Measurements from ENCODE around the gene NGEF.
"Not testable (repeated sequence)": the region's sequence is repeated elsewhere in the genome, so short reads cannot be mapped to it uniquely, and the experiment has no call there.

Gene NGEF

DNA sequence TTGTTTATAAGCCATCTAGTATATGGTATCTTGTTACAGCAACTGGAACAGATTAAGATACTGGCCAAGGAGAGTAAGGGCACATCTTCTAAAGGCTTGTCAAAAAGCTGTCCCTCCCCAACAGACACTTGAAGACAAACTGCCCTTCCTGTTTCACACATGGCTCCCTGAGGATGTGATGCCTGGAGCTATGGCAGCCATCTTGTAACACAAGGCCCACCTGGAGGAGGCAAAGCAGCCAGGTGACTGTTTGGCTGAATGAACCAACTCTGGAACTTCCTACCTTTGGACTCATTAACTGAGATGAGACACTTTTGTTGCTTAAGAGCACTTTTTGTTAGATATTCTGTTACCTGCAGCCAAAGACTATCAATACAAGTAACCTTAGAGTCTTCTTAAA lies 88.6 kb downstream of the NGEF start:
- peaks cover 16% of the 10 kb centered on the region for H3K27me3 ChIP-seq (ENCODE audit: control insufficient read depth, insufficient read depth, low read length)
- H3K27ac ChIP-seq (ENCODE audit: low read depth, low read length), result no peak overlapping the region
- no peaks in the 10 kb centered on the region for H3K36me3 ChIP-seq (ENCODE audit: control insufficient read depth, insufficient read depth, low read length)
- no peak overlapping the region for H3K4me3 ChIP-seq (ENCODE audit: low read length)
- H3K4me1 ChIP-seq (ENCODE audit: control insufficient read depth, insufficient read depth, low read length), result no peaks in the 10 kb centered on the region
- H3K9ac ChIP-seq (ENCODE audit: low read length), result no peak overlapping the region

DNA sequence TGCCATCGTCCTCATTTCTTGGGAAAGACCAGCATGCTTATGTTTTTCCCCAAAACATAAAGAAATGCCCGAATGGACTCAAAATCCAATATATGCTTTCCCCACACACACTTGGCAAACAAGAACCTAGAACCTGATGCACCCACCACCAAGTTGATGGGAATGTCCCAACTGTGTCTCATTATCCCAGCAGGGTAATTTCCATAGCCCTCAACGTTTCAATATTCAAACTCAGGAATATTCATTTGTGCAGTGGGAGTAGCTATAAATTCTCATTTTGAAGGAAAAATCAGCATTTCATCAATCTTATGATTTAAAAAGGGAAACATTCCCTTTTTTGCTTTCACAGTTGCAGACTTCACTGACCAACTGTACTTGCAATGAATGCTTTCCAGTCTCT lies 92.3 kb downstream of the NGEF start:
- no peaks in the 10 kb centered on the region for H3K4me1 ChIP-seq (ENCODE audit: control insufficient read depth, insufficient read depth, low read length)
- H3K27me3 ChIP-seq (ENCODE audit: control insufficient read depth, insufficient read depth, low read length), result peaks cover 6% of the 10 kb centered on the region
- no peak overlapping the region for H3K4me3 ChIP-seq (ENCODE audit: low read length)
- no peaks in the 10 kb centered on the region for H3K36me3 ChIP-seq (ENCODE audit: control insufficient read depth, insufficient read depth, low read length)
- H3K9ac ChIP-seq (ENCODE audit: low read length), result no peak overlapping the region
- no peak overlapping the region for H3K27ac ChIP-seq (ENCODE audit: low read depth, low read length)

DNA sequence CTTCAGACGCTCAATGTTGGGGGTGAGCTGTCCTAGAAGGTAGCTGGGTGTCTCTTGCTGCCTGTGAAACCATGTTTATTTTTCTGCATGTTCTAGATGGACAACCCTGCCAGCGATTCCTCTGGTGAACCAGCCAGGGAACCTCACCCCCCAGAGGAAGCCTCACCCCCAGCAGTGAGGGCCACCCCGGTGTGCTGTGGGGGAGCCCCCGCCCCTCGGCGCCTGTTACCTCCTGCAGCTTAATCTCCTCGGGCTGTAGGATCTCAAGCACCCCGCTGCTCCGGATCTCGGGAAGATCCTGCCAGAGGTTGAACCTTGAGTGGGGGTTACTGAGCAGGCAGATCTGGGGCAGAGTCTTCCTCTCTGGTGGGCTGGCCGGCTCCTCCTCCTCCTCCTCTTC lies 93.0 kb downstream of the NGEF start:
- Histone ChIP-seq H3K36me3 (ENCODE audit: control insufficient read depth, insufficient read depth, low read length) (no peaks in the 10 kb centered on the region), H3K4me3 (ENCODE audit: low read length) (no peak overlapping the region), H3K9ac (ENCODE audit: low read length) (no peak overlapping the region), H3K27me3 (ENCODE audit: control insufficient read depth, insufficient read depth, low read length) (peaks cover 1% of the 10 kb centered on the region), H3K4me1 (ENCODE audit: control insufficient read depth, insufficient read depth, low read length) (no peaks in the 10 kb centered on the region), H3K27ac (ENCODE audit: low read depth, low read length) (no peak overlapping the region)

DNA sequence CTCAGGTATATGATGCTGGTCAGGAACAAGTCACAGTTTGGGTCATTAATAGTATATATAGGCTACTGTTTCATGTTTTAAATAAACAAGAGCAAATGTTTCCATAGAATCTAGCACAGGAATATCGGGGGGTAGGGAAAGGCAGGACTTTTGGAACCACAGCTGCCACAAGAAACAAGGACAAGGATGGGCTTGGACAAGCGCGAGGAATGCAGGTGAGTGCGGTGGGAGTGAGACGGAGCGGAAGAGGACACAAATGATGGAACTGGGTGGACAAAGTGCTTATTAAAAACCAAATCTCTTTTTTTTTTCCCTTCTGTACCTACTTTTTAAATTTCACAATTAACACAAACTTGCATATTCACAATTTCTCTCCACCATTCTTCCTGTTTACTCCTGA lies 93.9 kb downstream of the NGEF start:
- H3K4me1 ChIP-seq (ENCODE audit: control insufficient read depth, insufficient read depth, low read length), result no peaks in the 10 kb centered on the region
- H3K9ac ChIP-seq (ENCODE audit: low read length), result no peak overlapping the region
- no peaks in the 10 kb centered on the region for H3K27me3 ChIP-seq (ENCODE audit: control insufficient read depth, insufficient read depth, low read length)
- no peak overlapping the region for H3K27ac ChIP-seq (ENCODE audit: low read depth, low read length)
- H3K36me3 ChIP-seq (ENCODE audit: control insufficient read depth, insufficient read depth, low read length), result no peaks in the 10 kb centered on the region
- H3K4me3 ChIP-seq (ENCODE audit: low read length), result no peak overlapping the region

DNA sequence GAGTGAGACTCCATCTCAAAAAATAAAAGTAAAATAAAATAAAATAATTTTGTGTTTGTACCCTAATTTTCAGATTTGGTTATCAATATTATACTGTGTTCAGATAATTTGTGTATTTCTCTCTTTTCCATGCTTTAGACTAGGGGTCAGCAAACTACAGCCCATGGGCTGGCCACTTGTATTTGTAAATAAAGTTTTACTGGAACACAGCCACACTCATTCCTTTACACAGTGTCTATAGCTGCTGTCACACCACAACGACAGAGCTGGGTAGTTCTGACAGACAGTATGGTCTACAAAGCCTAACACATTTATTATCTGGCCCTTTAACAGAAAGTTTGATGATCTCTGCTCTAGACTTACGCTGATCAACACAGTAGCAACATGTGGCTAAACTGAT lies 99.2 kb downstream of the NGEF start:
- no peaks in the 10 kb centered on the region for H3K36me3 ChIP-seq (ENCODE audit: control insufficient read depth, insufficient read depth, low read length)
- H3K9ac ChIP-seq (ENCODE audit: low read length), result no peak overlapping the region
- no peaks in the 10 kb centered on the region for H3K4me1 ChIP-seq (ENCODE audit: control insufficient read depth, insufficient read depth, low read length)
- no peaks in the 10 kb centered on the region for H3K27me3 ChIP-seq (ENCODE audit: control insufficient read depth, insufficient read depth, low read length)
- no peak overlapping the region for H3K27ac ChIP-seq (ENCODE audit: low read depth, low read length)
- H3K4me3 ChIP-seq (ENCODE audit: low read length), result no peak overlapping the region

DNA sequence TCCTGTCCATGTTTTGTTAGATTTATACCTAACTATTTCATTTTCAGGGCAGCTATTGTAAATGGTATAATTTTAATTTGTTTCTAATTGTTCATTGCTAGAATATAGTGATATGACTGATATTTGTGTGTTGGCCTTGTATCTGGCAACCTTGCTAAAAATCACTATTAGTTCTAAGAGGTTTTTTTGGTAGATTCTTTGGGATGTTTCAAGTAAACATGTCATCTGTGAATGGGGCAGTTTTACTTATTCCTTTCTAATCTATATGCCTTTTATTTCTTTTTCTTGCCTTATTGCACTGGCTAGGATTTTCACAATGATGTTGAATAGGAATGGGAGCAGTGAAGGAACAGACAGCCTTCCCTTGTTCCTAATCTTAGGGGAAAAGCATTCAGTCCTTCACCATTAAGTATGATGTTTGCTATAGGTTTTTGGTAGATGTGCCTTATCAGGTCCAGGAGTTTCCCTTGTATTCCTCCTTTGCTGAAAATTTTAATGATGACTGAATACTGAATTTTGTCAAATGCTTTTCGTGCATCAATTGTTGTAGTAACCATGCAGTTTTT lies 101.3 kb downstream of the NGEF start:
- no peak overlapping the region for H3K4me3 ChIP-seq (ENCODE audit: low read length)
- H3K27me3 ChIP-seq (ENCODE audit: control insufficient read depth, insufficient read depth, low read length), result no peaks in the 10 kb centered on the region
- H3K36me3 ChIP-seq (ENCODE audit: control insufficient read depth, insufficient read depth, low read length), result no peaks in the 10 kb centered on the region

DNA sequence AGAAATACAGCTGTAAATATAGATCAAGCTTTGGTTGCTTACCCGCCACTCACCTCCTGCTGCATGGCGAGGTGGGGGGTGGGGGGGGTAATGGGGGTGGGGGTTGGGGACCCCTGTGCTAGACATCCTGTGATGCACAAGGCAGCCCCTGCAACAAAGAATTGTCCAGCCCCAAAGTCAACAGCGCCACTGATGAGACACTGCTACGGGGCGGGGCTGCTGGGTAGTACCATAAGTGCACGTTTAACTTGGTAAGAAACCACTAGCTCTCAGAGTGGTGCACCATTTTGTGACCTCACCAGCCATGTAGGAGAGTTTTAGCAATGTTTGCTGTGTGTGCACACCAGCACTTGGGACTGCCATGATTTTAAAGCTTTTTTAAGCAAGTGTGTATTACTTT lies 102.7 kb downstream of the NGEF start:
- H3K9ac ChIP-seq (ENCODE audit: low read length), result no peak overlapping the region
- no peaks in the 10 kb centered on the region for H3K4me1 ChIP-seq (ENCODE audit: control insufficient read depth, insufficient read depth, low read length)
- no peak overlapping the region for H3K4me3 ChIP-seq (ENCODE audit: low read length)
- H3K36me3 ChIP-seq (ENCODE audit: control insufficient read depth, insufficient read depth, low read length), result no peaks in the 10 kb centered on the region
- H3K27ac ChIP-seq (ENCODE audit: low read depth, low read length), result no peak overlapping the region
- H3K27me3 ChIP-seq (ENCODE audit: control insufficient read depth, insufficient read depth, low read length), result no peaks in the 10 kb centered on the region

More for the DNA sequence above, 101.3 kb downstream of the NGEF start:
- Histone ChIP-seq H3K27ac (ENCODE audit: low read depth, low read length) (no peak overlapping the region), H3K9ac (ENCODE audit: low read length) (no peak overlapping the region), H3K4me1 (ENCODE audit: control insufficient read depth, insufficient read depth, low read length) (no peaks in the 10 kb centered on the region)

DNA sequence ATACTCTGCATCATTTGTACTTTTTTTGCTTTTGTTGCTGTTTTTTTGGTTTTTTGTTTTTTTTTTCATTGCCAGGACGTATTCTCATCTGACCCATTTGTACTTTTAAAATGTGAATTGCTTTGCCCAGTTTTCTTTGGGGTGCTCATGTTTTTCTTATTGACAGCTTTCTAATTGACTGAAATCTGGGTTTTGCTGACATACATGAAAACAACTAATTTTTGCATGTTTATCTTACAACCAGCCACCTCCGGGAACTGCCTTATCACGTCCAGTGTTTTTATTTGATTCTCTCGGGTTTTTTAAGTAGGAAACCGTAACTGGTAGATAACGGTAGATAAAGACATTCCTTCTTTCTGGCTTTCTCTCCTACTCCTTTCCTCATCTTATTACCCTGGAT lies 104.4 kb downstream of the NGEF start:
- Histone ChIP-seq H3K36me3 (ENCODE audit: control insufficient read depth, insufficient read depth, low read length) (no peaks in the 10 kb centered on the region), H3K4me1 (ENCODE audit: control insufficient read depth, insufficient read depth, low read length) (no peaks in the 10 kb centered on the region), H3K27me3 (ENCODE audit: control insufficient read depth, insufficient read depth, low read length) (no peaks in the 10 kb centered on the region), H3K4me3 (ENCODE audit: low read length) (no peak overlapping the region), H3K9ac (ENCODE audit: low read length) (no peak overlapping the region), H3K27ac (ENCODE audit: low read depth, low read length) (no peak overlapping the region)

DNA sequence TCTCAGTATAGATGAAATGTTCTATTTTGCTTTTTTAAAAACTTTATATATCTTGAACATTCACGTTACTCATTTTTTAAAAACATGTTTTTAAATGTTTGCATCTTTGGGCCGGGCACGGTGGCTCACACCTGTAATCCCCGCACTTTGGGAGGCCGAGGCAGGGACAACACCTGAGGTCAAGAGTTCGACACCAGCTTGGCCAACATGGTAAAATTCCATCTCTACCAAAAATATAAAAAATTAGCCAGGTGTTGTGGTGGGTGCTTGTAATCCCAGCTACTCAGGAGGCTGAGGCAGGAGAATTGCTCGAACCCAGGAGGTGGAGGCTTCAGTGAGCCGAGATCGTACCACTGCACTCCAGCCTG lies 105.4 kb downstream of the NGEF start:
- not testable (repeated sequence) for H3K4me1 ChIP-seq (ENCODE audit: control insufficient read depth, insufficient read depth, low read length); H3K36me3 ChIP-seq (ENCODE audit: control insufficient read depth, insufficient read depth, low read length); H3K27ac ChIP-seq (ENCODE audit: low read depth, low read length); H3K27me3 ChIP-seq (ENCODE audit: control insufficient read depth, insufficient read depth, low read length); H3K4me3 ChIP-seq (ENCODE audit: low read length); H3K9ac ChIP-seq (ENCODE audit: low read length)

DNA sequence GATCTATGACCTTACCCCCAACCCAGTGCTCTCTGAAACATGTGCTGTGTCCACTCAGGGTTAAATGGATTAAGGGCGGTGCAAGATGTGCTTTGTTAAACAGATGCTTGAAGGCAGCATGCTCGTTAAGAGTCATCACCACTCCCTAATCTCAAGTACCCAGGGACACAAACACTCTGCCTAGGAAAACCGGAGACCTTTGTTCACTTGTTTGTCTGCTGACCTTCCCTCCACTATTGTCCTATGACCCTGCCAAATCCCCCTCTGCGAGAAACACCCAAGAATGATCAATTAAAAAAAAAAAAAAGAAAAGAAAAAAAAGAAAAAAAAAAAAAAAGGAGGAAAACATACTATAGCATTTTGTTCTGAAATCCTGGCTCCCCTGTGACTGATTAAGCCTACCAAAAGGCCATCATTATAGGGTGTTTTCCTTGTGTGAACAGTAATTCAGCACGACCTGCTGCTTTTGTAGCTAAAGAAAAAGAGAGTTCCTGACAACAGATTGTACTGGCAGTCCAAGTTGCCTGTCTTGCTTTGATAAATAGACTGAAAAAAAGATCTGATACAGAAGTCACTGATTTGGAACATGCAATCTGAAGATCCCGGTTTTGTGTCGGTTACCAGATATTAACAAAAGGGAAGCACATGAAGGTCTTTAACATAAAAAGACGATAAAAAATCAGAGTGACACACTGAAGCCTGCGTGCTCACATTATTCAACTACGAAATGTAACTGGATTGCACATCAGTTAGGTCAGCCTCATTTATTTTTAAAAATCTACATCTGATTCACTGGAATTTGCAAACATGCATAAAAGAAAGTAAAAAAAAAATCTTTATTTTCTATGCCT lies 106.0 kb downstream of the NGEF start:
- H3K27ac ChIP-seq (ENCODE audit: low read depth, low read length); H3K9ac ChIP-seq (ENCODE audit: low read length); H3K4me1 ChIP-seq (ENCODE audit: control insufficient read depth, insufficient read depth, low read length); H3K27me3 ChIP-seq (ENCODE audit: control insufficient read depth, insufficient read depth, low read length); H3K36me3 ChIP-seq (ENCODE audit: control insufficient read depth, insufficient read depth, low read length); H3K4me3 ChIP-seq (ENCODE audit: low read length): not testable (repeated sequence)

DNA sequence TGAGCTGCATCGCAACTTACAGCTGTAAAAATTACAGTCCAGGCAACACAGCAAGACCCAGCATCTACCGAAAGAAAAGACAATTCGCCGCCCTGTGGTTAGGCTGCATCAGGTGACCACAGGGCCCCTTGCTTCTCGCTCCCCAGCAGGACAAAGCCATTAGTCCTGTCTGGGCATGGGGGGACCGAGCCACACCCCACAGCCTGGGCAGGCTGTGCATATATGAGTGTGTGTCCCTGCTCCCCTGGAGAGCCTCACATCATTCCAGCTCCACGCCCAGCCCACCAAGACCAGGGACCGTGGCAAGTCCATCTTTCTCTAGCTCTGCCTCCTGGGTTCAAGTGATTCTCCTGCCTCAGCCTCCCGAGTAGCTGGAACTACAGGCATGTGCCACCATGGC lies 109.1 kb downstream of the NGEF start:
- H3K4me3 ChIP-seq (ENCODE audit: low read length), result no peak overlapping the region
- no peak overlapping the region for H3K27ac ChIP-seq (ENCODE audit: low read depth, low read length)
- H3K36me3 ChIP-seq (ENCODE audit: control insufficient read depth, insufficient read depth, low read length), result no peaks in the 10 kb centered on the region
- no peak overlapping the region for H3K9ac ChIP-seq (ENCODE audit: low read length)
- H3K4me1 ChIP-seq (ENCODE audit: control insufficient read depth, insufficient read depth, low read length), result no peaks in the 10 kb centered on the region
- peaks cover 6% of the 10 kb centered on the region for H3K27me3 ChIP-seq (ENCODE audit: control insufficient read depth, insufficient read depth, low read length)

DNA sequence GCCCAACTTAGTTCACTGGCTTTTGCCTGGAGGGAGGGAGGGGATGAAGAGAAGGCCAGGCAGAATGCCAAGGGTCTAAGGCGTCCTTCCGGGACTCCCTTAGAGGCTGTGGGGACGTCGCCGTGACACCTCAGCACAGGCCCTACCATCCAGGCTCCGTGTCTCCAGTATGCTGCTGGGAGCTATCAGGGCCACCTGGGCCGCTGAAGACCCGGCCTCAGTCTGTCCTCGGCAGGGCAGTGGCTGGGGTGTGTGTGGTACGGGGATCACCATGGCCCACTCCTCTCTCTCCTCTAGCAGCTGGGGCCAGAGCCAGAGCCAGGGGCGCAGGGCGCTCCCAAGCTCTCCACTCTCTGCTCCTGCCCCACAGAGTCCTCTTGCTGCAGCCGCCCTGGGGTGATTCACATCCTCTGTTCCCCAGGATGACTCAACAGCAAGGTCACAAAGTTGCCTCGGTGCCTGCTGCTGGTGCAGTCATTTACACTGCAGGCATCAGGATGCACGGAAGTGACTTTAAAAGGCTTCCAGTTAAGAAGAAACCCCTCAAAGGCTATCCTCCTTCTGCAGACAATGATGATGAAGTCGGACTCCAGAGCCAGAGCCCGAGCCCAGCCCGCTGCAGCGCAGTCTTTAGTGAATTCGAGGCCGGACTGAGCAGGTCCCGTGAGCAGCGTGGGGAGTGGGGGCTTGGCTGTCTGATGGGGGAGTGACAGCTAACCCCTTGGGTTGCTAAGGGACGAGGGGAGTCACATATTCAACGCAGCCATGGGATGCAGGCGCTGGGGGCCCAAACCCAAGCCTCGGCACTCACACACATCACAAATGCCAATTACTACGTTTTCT lies 111.1 kb downstream of the NGEF start:
- Histone ChIP-seq H3K36me3 (ENCODE audit: control insufficient read depth, insufficient read depth, low read length) (no peaks in the 10 kb centered on the region), H3K27ac (ENCODE audit: low read depth, low read length) (no peak overlapping the region), H3K4me3 (ENCODE audit: low read length) (no peak overlapping the region), H3K9ac (ENCODE audit: low read length) (no peak overlapping the region), H3K4me1 (ENCODE audit: control insufficient read depth, insufficient read depth, low read length) (no peaks in the 10 kb centered on the region), H3K27me3 (ENCODE audit: control insufficient read depth, insufficient read depth, low read length) (peaks cover 6% of the 10 kb centered on the region)
